GM18868 (cell line): ENCODE measurements around the gene ZNF814.
"Not testable (repeated sequence)": the region's sequence is repeated elsewhere in the genome, so short reads cannot be mapped to it uniquely, and the experiment has no call there.

Experiments used
- ATAC-seq: cut with Tn5 transposase; IDR thresholded peaks from one replicate; pipeline ENCODE4 v1.9.1; 2021; ENCODE audit warnings: mild to moderate bottlenecking, moderate library complexity; ENCODE audit not compliant: unreplicated experiment

The ZNF814 gene

GRCh38 chr19:57867868-57868492 is 20.9 kb downstream of the ZNF814 start:
- no peak for ATAC-seq

DNA sequence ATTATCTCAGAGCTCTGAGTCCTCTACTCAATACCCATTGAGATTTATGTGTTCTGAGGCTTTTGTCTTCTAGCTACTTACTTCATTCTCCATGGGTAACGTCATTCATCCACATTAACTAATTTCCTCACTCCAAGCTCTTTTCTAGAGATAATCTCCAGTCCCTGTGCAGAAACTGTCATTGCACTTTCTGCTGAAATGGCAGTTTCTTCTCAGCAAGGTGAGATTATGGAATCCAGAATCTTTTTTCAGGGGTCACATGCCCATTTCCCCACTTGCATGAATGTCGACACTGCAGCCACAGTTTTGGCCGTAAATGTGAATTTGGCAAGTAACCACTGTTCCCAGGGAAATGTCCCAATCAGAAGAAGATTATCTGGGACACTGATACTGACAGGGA is 26.5 kb downstream of the ZNF814 start:
- not testable (repeated sequence) for ATAC-seq

- not testable (repeated sequence) for ATAC-seq
Observed at GRCh38 chr19:57854117-57854516, 34.7 kb downstream of the ZNF814 start.

GRCh38 chr19:57851812-57852603 is 36.8 kb downstream of the ZNF814 start:
- not testable (repeated sequence) for ATAC-seq

DNA sequence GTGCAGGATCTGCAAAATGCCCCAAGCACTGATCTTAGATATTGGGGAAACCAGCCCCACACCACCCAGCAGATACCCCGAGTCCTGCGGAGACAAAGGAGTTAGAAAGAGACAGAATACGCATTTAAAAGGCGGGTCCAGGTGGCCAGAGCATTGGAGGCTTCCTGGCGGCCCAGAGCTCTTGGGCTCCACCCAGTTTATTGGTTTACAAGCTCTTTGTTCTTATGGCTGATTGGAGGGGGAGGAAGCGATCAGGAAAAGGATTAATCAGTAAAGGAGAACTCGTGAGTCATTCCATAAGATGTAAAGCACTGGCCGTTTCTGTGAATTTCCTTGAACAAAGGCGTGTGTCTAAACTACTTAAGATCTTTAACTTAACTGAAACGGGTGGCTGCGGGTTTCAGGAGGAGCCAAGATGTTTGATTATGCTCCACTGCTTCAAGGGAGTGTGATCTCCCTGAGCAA is 38.3 kb downstream of the ZNF814 start:
- no peak for ATAC-seq

DNA sequence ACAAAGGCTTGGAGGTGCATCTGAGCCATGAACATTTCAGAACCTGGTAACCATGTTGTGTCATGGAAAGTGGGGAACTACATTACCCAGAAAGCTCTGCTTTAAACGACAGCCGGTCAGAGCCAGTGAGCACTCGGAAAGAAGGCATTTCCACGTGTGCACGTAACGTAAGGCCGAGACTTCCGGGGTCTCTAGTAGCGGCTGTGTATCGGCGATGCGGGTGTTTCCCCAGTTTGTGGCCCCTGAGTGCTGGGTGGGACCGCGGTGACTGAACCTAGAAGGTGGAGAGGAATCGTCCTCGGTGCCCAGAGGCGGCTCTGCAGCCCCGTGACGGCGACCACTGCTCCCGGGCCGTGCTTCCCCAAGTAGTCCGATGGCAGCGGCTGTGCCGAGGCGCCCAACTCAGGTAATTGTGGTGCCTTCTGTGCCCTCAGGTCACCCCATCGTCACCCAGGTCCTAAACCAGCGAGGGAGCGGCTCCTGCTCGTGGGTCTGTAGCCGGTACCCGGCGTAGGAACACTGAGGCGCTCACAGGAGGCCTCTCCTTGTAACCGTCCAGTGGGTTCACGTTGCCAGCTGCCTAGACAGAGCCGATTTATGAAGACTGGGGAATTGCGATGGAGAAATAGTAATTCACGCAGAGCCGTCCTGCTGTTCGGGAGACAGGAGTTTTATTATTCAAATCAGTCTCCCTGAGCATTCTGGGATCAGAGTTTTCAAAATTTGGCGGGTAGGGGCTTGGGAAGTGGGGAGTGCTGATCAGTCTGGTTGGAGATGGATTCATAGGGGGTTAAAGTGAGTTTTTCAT is 39.0 kb downstream of the ZNF814 start, which contains the start of gene ZNF587:
ZNF587 (plus strand) TSS at position 194 of the 808 bp plus-strand sequence; CDS start at position 374, 180 bp downstream.
- ATAC-seq: peak; percentile 98

GRCh38 chr19:57849162-57849665 is 39.6 kb downstream of the ZNF814 start:
- not testable (repeated sequence) for ATAC-seq

- ATAC-seq: not testable (repeated sequence)
Observed at GRCh38 chr19:57847164-57847563, 41.7 kb downstream of the ZNF814 start.

DNA sequence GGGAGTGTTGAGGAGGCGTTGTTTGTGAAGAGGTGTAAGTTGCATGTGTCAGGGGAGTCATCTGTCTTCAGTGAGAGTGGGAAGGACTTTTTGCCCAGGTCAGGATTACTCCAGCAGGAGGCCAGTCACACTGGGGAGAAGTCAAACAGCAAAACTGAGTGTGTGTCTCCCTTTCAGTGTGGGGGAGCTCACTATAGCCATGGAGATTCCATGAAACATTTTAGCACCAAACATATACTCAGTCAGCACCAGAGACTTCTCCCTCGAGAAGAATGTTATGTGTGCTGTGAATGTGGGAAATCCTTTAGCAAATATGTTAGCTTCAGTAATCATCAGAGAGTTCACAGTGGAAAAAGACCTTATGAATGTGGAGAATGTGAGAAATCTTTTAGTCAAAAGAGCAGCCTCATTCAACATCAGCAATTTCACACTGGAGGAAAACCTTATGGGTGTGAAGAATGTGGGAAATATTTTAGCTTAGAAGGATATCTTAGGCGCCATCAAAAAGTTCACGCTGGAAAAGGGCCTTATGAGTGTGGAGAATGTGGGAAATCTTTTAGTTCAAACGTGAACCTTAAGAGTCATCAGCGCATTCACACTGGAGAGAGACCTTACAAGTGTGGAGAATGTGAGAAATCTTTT is 47.6 kb downstream of the ZNF814 start:
- no peak for ATAC-seq

DNA sequence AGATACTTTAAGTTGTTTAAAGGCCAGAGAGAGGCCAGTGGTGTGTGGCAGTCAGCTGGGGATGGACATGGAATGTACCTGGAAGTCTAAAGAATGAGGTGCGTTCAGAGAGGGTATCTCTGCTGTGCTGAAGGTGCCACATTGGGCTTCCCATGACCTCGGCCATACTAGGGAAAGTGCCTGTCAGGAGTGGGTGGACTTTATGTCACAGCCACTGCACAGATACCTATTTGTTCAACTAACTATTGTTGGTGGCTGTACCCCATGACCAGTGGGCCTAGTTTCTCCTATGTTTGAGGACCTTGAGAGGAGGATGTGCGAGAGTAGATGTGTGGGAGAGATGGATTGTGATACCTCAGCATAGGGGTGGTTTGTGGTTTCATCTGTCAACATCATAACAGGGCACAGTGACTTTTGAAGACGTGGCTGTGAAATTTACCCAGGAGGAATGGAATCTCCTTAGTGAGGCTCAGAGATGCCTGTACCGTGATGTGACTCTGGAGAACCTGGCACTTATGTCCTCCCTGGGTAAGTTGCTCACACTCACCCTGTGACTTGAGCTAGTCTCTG is 50.1 kb downstream of the ZNF814 start:
- not testable (repeated sequence) for ATAC-seq

GRCh38 chr19:57836991-57837390 is 51.8 kb downstream of the ZNF814 start:
- ATAC-seq: not testable (repeated sequence)

- ATAC-seq: no peak
Observed at GRCh38 chr19:57830071-57830602, 58.7 kb downstream of the ZNF814 start, which contains the start of gene ZNF587B. TSS of gene ZNF587B (plus strand) at chr19:57830299. CDS start at chr19:57830529, 230 bp downstream.

DNA sequence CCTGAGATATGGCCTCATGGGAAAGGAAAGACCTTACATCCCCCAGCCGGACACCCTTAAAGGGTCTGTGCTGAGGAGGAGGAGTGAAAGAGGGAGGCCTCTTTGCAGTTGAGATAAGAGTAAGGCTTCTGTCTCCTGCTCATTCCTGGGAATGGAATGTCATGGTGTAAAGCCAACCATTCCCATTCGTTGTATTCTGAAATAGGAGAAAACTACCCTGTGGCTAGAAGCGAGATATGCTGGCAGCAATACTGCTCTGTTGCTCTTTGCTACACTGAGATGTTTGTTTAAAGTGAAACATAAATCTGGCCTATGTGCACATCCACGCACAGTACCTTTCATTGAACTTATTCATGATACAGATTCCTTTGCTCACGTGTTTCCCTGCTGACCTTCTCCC is 59.5 kb downstream of the ZNF814 start:
- ATAC-seq: no peak

- ATAC-seq: no peak
Observed at GRCh38 chr19:57825511-57825910, 63.3 kb downstream of the ZNF814 start.

DNA sequence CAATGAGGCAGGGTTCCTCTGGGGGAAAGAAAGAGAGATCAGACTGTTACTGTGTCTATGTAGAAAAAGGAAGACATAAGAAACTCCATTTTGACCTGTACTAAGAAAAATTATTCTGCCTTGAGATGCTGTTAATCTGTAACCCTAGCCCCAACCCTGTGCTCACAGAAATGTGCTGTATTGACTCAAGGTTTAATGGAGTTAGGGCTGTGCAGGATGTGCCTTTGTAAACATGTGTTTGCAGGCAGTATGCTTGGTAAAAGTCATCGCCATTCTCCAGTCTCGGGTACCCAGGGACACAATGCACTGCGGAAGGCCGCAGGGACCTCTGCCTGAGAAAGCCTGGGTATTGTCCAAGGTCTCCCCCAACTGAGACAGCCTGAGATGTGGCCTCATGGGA is 65.2 kb downstream of the ZNF814 start:
- not testable (repeated sequence) for ATAC-seq

GRCh38 chr19:57823155-57823554 is 65.7 kb downstream of the ZNF814 start:
- not testable (repeated sequence) for ATAC-seq

GRCh38 chr19:57821501-57821900 is 67.3 kb downstream of the ZNF814 start:
- not testable (repeated sequence) for ATAC-seq

GRCh38 chr19:57821095-57821494 is 67.7 kb downstream of the ZNF814 start:
- ATAC-seq: not testable (repeated sequence)

DNA sequence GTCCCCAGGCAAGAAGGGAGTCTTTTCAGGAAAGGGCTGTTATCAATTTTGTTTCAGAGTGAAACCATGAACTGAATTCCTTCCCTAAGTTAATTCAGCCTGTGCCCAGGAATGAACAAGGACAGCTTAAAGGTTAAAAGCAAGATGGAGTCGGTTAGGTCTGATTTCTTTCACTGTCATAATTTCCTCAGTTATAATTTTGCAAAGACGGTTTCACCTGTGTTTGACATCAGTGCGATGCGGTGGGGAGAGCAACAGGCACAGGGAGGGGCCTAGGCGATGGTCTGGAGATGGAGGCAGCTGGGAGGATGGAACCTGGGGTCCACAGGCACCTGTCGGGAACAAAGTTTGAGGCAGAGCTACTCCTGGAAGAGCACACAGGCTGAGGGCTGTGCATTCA is 68.2 kb downstream of the ZNF814 start:
- ATAC-seq: no peak
